GM21737 (cell line): ENCODE data around the gene PTCSC3.

Experiments used
- ATAC-seq: cut with Tn5 transposase; IDR thresholded peaks from one replicate; pipeline ENCODE4 v1.9.1; 2021; ENCODE audit warnings: mild to moderate bottlenecking, moderate library complexity; ENCODE audit not compliant: unreplicated experiment

The PTCSC3 gene

GRCh38 chr14:36086629-36087395 lies 89.7 kb downstream of the PTCSC3 start:
- ATAC-seq = no peak

- no peak for ATAC-seq
Observed at GRCh38 chr14:36085861-36086260, 90.7 kb downstream of the PTCSC3 start.
